ENCODE measurements around the gene CSNK1G3. TPM values are rescaled to one million over a fixed set of nuclear protein-coding genes. Genes with fewer than 3 reads are reported as not detected.

CSNK1G3 gene
- total RNA-seq, 5 donors from 2014 or later (not counting 1 experiment from before 2014, with no cell fraction given), result 59.0 to 73.5 (median 71.9) TPM

GRCh38 chr5:123520677-123521247 lies 8.8 kb downstream of the CSNK1G3 start:
- no peaks in the 10 kb centered on the region for H3K27me3 ChIP-seq (replicated peaks in 1 of 2; ENCODE audit: control insufficient read depth in 2 of 2, extremely low read depth in 1 of 2, insufficient read depth in 2 of 2, low read length in 1 of 2)
- H3K4me3 ChIP-seq (ENCODE audit: control insufficient read depth in 1 of 2, extremely low read depth in 1 of 2, low read length in 1 of 2), result no peak overlapping the region
- Mint-ChIP-seq H3K27ac (no peak overlapping the region), H3K36me3 (peaks cover 13% of the 10 kb centered on the region), H3K9me3 (no peaks in the 10 kb centered on the region), H3K4me1 (peaks cover 65 to 68% (median 67%) of the 10 kb centered on the region in 3 donors), H3K27me3 (no peaks in the 10 kb centered on the region), H3K4me3 (no peak overlapping the region)
- ATAC-seq (replicated peaks in 1 of 4) (no peak), DNase-seq (no peak)
- H3K9me3 ChIP-seq, result no peaks in the 10 kb centered on the region
- no peak overlapping the region for H3K27ac ChIP-seq (ENCODE audit: low read length)
- ChIA-PET CTCF (interaction anchor here in 1 of 2 donors (0.6 kb wide), 1 partner anchor 97 kb away, joined by 3 read pairs; no protein-coding TSS in a partner anchor), POLR2A (interaction anchor here in 1 of 2 donors (0.6 to 0.8 kb wide), 2 partner anchors 50 to 739 kb away, joined by 3 read pairs; no protein-coding TSS in a partner anchor)
- H3K36me3 ChIP-seq (ENCODE audit: control insufficient read depth in 2 of 2, extremely low read depth in 1 of 2, insufficient read depth in 1 of 2, low read length in 1 of 2), result no peaks in the 10 kb centered on the region
- peaks cover 8 to 10% of the 10 kb centered on the region in 2 experiments for H3K4me1 ChIP-seq (ENCODE audit: control insufficient read depth in 1 of 2, extremely low read depth in 1 of 2, insufficient read depth in 2 of 2, low read length in 2 of 2)

GRCh38 chr5:123524146-123524545 lies 12.2 kb downstream of the CSNK1G3 start:
- Histone ChIP-seq H3K4me3 (ENCODE audit: control insufficient read depth in 1 of 2, extremely low read depth in 1 of 2, low read length in 1 of 2) (no peak overlapping the region), H3K4me1 (ENCODE audit: control insufficient read depth in 1 of 2, extremely low read depth in 1 of 2, insufficient read depth in 2 of 2, low read length in 2 of 2) (peaks cover 0 to under 1% of the 10 kb centered on the region in 2 experiments), H3K27ac (ENCODE audit: low read length) (no peak overlapping the region), H3K27me3 (replicated peaks in 1 of 2; ENCODE audit: control insufficient read depth in 2 of 2, extremely low read depth in 1 of 2, insufficient read depth in 2 of 2, low read length in 1 of 2) (no peaks in the 10 kb centered on the region), H3K9me3 (no peaks in the 10 kb centered on the region), H3K36me3 (ENCODE audit: control insufficient read depth in 2 of 2, extremely low read depth in 1 of 2, insufficient read depth in 1 of 2, low read length in 1 of 2) (no peaks in the 10 kb centered on the region)
- Mint-ChIP-seq H3K9me3 (no peaks in the 10 kb centered on the region), H3K4me1 (peaks cover 62 to 66% (median 63%) of the 10 kb centered on the region in 3 donors), H3K36me3 (peaks cover 15% of the 10 kb centered on the region), H3K4me3 (no peak overlapping the region), H3K27ac (no peak overlapping the region), H3K27me3 (no peaks in the 10 kb centered on the region)
- CTCF ChIA-PET, result no interaction called here
- DNase-seq (no peak), ATAC-seq (replicated peaks in 1 of 4) (no peak)
- POLR2A ChIA-PET, result no interaction called here
- WGBS (ENCODE audit: insufficient coverage), result no CpG with 5 or more reads among the region's 4 CpGs

GRCh38 chr5:123527190-123527589 lies 15.2 kb downstream of the CSNK1G3 start:
- H3K27ac ChIP-seq (ENCODE audit: low read length), result no peak overlapping the region
- H3K36me3 ChIP-seq (ENCODE audit: control insufficient read depth in 2 of 2, extremely low read depth in 1 of 2, insufficient read depth in 1 of 2, low read length in 1 of 2), result no peaks in the 10 kb centered on the region
- no peaks in the 10 kb centered on the region for H3K27me3 ChIP-seq (replicated peaks in 1 of 2; ENCODE audit: control insufficient read depth in 2 of 2, extremely low read depth in 1 of 2, insufficient read depth in 2 of 2, low read length in 1 of 2)
- H3K27me3 Mint-ChIP-seq, result no peaks in the 10 kb centered on the region
- ATAC-seq (replicated peaks in 1 of 4) (no peak), DNase-seq (no peak)
- no peak overlapping the region for H3K4me3 ChIP-seq (ENCODE audit: control insufficient read depth in 1 of 2, extremely low read depth in 1 of 2, low read length in 1 of 2)
- H3K4me1 ChIP-seq (ENCODE audit: control insufficient read depth in 1 of 2, extremely low read depth in 1 of 2, insufficient read depth in 2 of 2, low read length in 2 of 2), result no peaks in the 10 kb centered on the region
- no peak overlapping the region for H3K4me3 Mint-ChIP-seq
- H3K4me1 Mint-ChIP-seq, result peaks cover 65 to 68% (median 65%) of the 10 kb centered on the region in 3 donors
- POLR2A ChIA-PET, result interaction anchor here in 1 of 2 donors (0.6 kb wide), 1 partner anchor 16 kb away, joined by 3 read pairs; no protein-coding TSS in a partner anchor
- CTCF ChIA-PET, result no interaction called here
- H3K9me3 ChIP-seq, result no peaks in the 10 kb centered on the region
- no peaks in the 10 kb centered on the region for H3K9me3 Mint-ChIP-seq
- H3K27ac Mint-ChIP-seq, result no peak overlapping the region
- H3K36me3 Mint-ChIP-seq, result peaks cover 8% of the 10 kb centered on the region

GRCh38 chr5:123528065-123528464 lies 16.1 kb downstream of the CSNK1G3 start:
- CTCF ChIA-PET, result no interaction called here

GRCh38 chr5:123528878-123529277 lies 16.9 kb downstream of the CSNK1G3 start:
- Mint-ChIP-seq H3K4me3 (no peak overlapping the region), H3K4me1 (peaks cover 63 to 71% (median 66%) of the 10 kb centered on the region in 3 donors), H3K9me3 (no peaks in the 10 kb centered on the region), H3K27me3 (no peaks in the 10 kb centered on the region), H3K36me3 (peaks cover 8% of the 10 kb centered on the region), H3K27ac (no peak overlapping the region)
- POLR2A ChIA-PET, result no interaction called here
- WGBS (ENCODE audit: insufficient coverage), result 92% methylated on average over 3 of the region's 4 CpGs
- no peak overlapping the region for H3K4me3 ChIP-seq (ENCODE audit: control insufficient read depth in 1 of 2, extremely low read depth in 1 of 2, low read length in 1 of 2)
- ATAC-seq (replicated peaks in 1 of 4) (no peak), DNase-seq (no peak)
- CTCF ChIA-PET, result no interaction called here
- H3K36me3 ChIP-seq (ENCODE audit: control insufficient read depth in 2 of 2, extremely low read depth in 1 of 2, insufficient read depth in 1 of 2, low read length in 1 of 2), result no peaks in the 10 kb centered on the region
- H3K27me3 ChIP-seq (replicated peaks in 1 of 2; ENCODE audit: control insufficient read depth in 2 of 2, extremely low read depth in 1 of 2, insufficient read depth in 2 of 2, low read length in 1 of 2), result no peaks in the 10 kb centered on the region
- H3K27ac ChIP-seq (ENCODE audit: low read length), result no peak overlapping the region
- no peaks in the 10 kb centered on the region for H3K4me1 ChIP-seq (ENCODE audit: control insufficient read depth in 1 of 2, extremely low read depth in 1 of 2, insufficient read depth in 2 of 2, low read length in 2 of 2)
- H3K9me3 ChIP-seq, result no peaks in the 10 kb centered on the region

More at GRCh38 chr5:123528065-123528464, 16.1 kb downstream of the CSNK1G3 start:
- DNase-seq (no peak), ATAC-seq (replicated peaks in 1 of 4) (no peak)
- Mint-ChIP-seq H3K4me3 (no peak overlapping the region), H3K27ac (no peak overlapping the region), H3K36me3 (peaks cover 8% of the 10 kb centered on the region), H3K9me3 (no peaks in the 10 kb centered on the region), H3K27me3 (no peaks in the 10 kb centered on the region), H3K4me1 (peaks cover 65 to 71% (median 68%) of the 10 kb centered on the region in 3 donors)
- no peaks in the 10 kb centered on the region for H3K9me3 ChIP-seq
- H3K36me3 ChIP-seq (ENCODE audit: control insufficient read depth in 2 of 2, extremely low read depth in 1 of 2, insufficient read depth in 1 of 2, low read length in 1 of 2), result no peaks in the 10 kb centered on the region
- POLR2A ChIA-PET, result no interaction called here
- no peaks in the 10 kb centered on the region for H3K27me3 ChIP-seq (replicated peaks in 1 of 2; ENCODE audit: control insufficient read depth in 2 of 2, extremely low read depth in 1 of 2, insufficient read depth in 2 of 2, low read length in 1 of 2)
- no peaks in the 10 kb centered on the region for H3K4me1 ChIP-seq (ENCODE audit: control insufficient read depth in 1 of 2, extremely low read depth in 1 of 2, insufficient read depth in 2 of 2, low read length in 2 of 2)
- no peak overlapping the region for H3K27ac ChIP-seq (ENCODE audit: low read length)
- no peak overlapping the region for H3K4me3 ChIP-seq (ENCODE audit: control insufficient read depth in 1 of 2, extremely low read depth in 1 of 2, low read length in 1 of 2)

GRCh38 chr5:123530728-123531127 lies 18.8 kb downstream of the CSNK1G3 start:
- H3K4me3 ChIP-seq (ENCODE audit: control insufficient read depth in 1 of 2, extremely low read depth in 1 of 2, low read length in 1 of 2), result no peak overlapping the region
- ChIA-PET CTCF (interaction anchor here in 1 of 2 donors (1.4 kb wide), 1 partner anchor 108 kb away, joined by 5 read pairs; the partner anchor contains the start of gene CEP120), POLR2A (interaction anchor here (0.6 to 1.2 kb wide), 3 partner anchors 88 to 214 kb away, joined by 3 to 9 read pairs (median 4); partner anchors contain the start of gene CEP120 (in 1 of the 2))
- no peak overlapping the region for H3K4me3 Mint-ChIP-seq
- H3K9me3 ChIP-seq, result no peaks in the 10 kb centered on the region
- H3K27ac Mint-ChIP-seq, result no peak overlapping the region
- H3K4me1 ChIP-seq (ENCODE audit: control insufficient read depth in 1 of 2, extremely low read depth in 1 of 2, insufficient read depth in 2 of 2, low read length in 2 of 2), result no peaks in the 10 kb centered on the region
- no CpG with 5 or more reads among the region's 3 CpGs for WGBS (ENCODE audit: insufficient coverage)
- no peaks in the 10 kb centered on the region for H3K9me3 Mint-ChIP-seq
- DNase-seq (no peak), ATAC-seq (replicated peaks in 1 of 4) (no peak)
- H3K27ac ChIP-seq (ENCODE audit: low read length), result no peak overlapping the region
- H3K27me3 Mint-ChIP-seq, result no peaks in the 10 kb centered on the region
- no peaks in the 10 kb centered on the region for H3K36me3 ChIP-seq (ENCODE audit: control insufficient read depth in 2 of 2, extremely low read depth in 1 of 2, insufficient read depth in 1 of 2, low read length in 1 of 2)
- H3K36me3 Mint-ChIP-seq, result peaks cover 6% of the 10 kb centered on the region
- no peaks in the 10 kb centered on the region for H3K27me3 ChIP-seq (replicated peaks in 1 of 2; ENCODE audit: control insufficient read depth in 2 of 2, extremely low read depth in 1 of 2, insufficient read depth in 2 of 2, low read length in 1 of 2)
- H3K4me1 Mint-ChIP-seq, result peaks cover 54 to 72% (median 68%) of the 10 kb centered on the region in 3 donors

All from T-cell (primary cell).